ENCODE measurements around the gene UBR4.
"Not testable (repeated sequence)": the region's sequence is repeated elsewhere in the genome, so short reads cannot be mapped to it uniquely, and the experiment has no call there.

GRCh38 chr1:19216585-19216984 is 6.5 kb upstream of the UBR4 start:
- not testable (repeated sequence) for TF ChIP-seq TAF1 (IDR thresholded peaks at IDR 0.05; ENCODE audit: low read depth); CTCF (IDR thresholded peaks at IDR 0.05; ENCODE audit: poor library complexity, severe bottlenecking); RAD21 (conservative IDR thresholded peaks at IDR 0.05); POLR2AphosphoS5 (IDR thresholded peaks at IDR 0.05); EP300 (conservative IDR thresholded peaks at IDR 0.05; ENCODE audit: poor library complexity, severe bottlenecking)
